ENCODE results near the gene USP47. TPM values are rescaled to one million over a fixed set of nuclear protein-coding genes. Genes with fewer than 3 reads are reported as not detected.

The USP47 gene
- total and polyA plus RNA-seq, 8 donors: 16.2 to 32.3 (median 21.3) TPM

GRCh38 chr11:11972730-11973341 lies 131.1 kb downstream of the USP47 start:
- peaks cover 0 to 13% (median 0%) of the 10 kb centered on the region in 3 donors for H3K4me1 ChIP-seq
- H3K27ac ChIP-seq: no peak overlapping the region
- DNase-seq (no peak), ATAC-seq (no peak), FAIRE-seq (no peak)
- no peaks in the 10 kb centered on the region for H3K36me3 ChIP-seq
- H3K27me3 ChIP-seq: no peaks in the 10 kb centered on the region
- 62 to 67% methylated on average over 3 of the region's 3 CpGs for WGBS, 2 donors
- intact Hi-C loops (cut with DNase I): no loop called here
- H3K9me3 ChIP-seq: no peaks in the 10 kb centered on the region
- no peak overlapping the region for H3K4me3 ChIP-seq
- TF ChIP-seq CTCF (IDR thresholded peaks at IDR 0.05): no peak

GRCh38 chr11:11973361-11973800 lies 131.6 kb downstream of the USP47 start:
- Histone ChIP-seq H3K27me3 (no peaks in the 10 kb centered on the region), H3K4me1 (peaks cover 0 to 13% (median 0%) of the 10 kb centered on the region in 3 donors), H3K27ac (no peak overlapping the region), H3K4me3 (no peak overlapping the region), H3K9me3 (no peaks in the 10 kb centered on the region), H3K36me3 (no peaks in the 10 kb centered on the region)
- DNase-seq (peak in 1 of 6 donors; percentile 24), ATAC-seq (peak in 3 of 4 donors; percentile 48 to 55 (median 52)), FAIRE-seq (no peak)
- WGBS, 2 donors: 24 to 44% methylated on average over 8 of the region's 8 CpGs
- intact Hi-C loops (cut with DNase I): no loop called here
- TF ChIP-seq CTCF (IDR thresholded peaks at IDR 0.05): no peak

DNA sequence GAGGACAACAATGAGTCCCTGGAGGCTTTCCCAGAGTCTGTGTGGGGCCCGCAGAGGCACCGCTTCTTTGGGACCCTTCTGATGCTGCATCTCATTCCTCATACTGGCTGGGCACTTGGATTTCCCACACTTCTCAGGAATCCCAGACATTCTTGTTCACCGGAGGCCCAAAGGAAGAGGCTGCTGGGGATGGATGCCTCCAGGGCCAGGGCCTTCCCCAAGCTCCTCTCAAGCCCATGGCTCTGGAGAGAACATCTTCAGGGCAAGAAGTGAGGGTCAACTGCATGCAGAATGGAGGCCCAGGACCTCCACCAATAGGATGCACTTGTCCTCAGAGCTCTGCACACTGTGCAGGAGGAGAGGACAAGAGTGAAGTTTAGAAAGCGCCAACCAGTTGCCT lies 132.1 kb downstream of the USP47 start:
- Histone ChIP-seq H3K27ac (no peak overlapping the region), H3K9me3 (no peaks in the 10 kb centered on the region), H3K4me3 (no peak overlapping the region), H3K36me3 (no peaks in the 10 kb centered on the region), H3K4me1 (peaks cover 0 to 13% (median 0%) of the 10 kb centered on the region in 3 donors), H3K27me3 (no peaks in the 10 kb centered on the region)
- DNase-seq: no peak
- no peak for TF ChIP-seq CTCF (IDR thresholded peaks at IDR 0.05)
- intact Hi-C loops (cut with DNase I): no loop called here
- no peak for FAIRE-seq
- 89 to 90% methylated on average over 4 of the region's 4 CpGs for WGBS, 2 donors
- ATAC-seq: no peak

DNA sequence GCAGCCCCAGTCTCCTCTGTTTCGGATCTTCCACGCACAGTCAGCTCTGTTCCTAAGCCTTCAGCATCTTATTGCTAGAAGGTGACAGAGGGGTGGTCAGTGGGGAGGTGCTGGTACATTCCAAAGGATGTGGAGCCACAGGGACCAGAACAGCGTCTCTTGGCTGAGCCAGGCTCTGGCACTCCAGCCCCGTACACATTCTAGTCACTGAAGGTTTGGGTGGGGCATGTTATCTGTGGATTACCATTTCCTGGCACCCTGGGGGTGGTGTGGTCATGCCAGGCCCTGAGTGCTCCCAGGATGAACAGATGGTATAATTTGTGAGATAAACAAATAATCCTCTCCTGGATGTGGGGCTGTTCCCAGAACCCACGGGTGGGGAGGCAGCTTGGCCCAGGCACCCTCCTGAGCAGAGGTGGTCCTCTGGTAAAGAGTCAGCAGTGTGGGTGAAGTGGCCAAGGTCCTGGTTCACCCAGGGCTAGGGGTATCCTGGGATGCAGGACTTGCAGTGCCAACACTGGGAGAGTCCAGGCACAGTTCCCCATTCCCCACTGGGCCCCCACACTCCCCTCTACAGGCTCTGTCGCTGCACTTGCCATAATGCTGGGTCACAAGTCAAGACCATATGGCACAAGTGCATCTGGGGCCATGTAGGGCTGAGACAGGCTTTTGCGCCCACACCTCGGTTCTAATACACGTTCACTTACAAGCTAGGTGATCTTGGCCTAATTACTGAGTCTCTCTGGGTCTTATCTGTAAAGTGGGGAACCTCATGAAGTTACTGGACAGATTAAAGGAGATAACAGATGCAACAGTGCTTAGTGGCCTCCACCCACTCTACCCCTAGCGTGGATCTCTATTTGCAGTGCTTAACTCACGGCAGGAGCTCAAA lies 133.7 kb downstream of the USP47 start:
- peaks cover 0 to 13% (median 0%) of the 10 kb centered on the region in 3 donors for H3K4me1 ChIP-seq

More for the DNA sequence above, 133.7 kb downstream of the USP47 start:
- no peak for TF ChIP-seq CTCF (IDR thresholded peaks at IDR 0.05)
- H3K27ac ChIP-seq: no peak overlapping the region
- FAIRE-seq (no peak), ATAC-seq (no peak), DNase-seq (no peak)
- no peak overlapping the region for H3K4me3 ChIP-seq
- no peaks in the 10 kb centered on the region for H3K27me3 ChIP-seq
- intact Hi-C loops (cut with DNase I): no loop called here
- 81% methylated on average over 11 of the region's 11 CpGs for WGBS, 2 donors
- no peaks in the 10 kb centered on the region for H3K36me3 ChIP-seq
- H3K9me3 ChIP-seq: no peaks in the 10 kb centered on the region
